ENCODE data around the gene MED8. TPM values are rescaled to one million over a fixed set of nuclear protein-coding genes. Genes with fewer than 3 reads are reported as not detected.
A peak's percentile ranks its signal among the peaks of the same experiment; 100 is the strongest.

The MED8 gene
- total and polyA plus RNA-seq, 2 of the 13 experiments (the other 11 are each of a cell fraction or from before 2014, with no cell fraction given) = 16.9 to 77.4 TPM

DNA sequence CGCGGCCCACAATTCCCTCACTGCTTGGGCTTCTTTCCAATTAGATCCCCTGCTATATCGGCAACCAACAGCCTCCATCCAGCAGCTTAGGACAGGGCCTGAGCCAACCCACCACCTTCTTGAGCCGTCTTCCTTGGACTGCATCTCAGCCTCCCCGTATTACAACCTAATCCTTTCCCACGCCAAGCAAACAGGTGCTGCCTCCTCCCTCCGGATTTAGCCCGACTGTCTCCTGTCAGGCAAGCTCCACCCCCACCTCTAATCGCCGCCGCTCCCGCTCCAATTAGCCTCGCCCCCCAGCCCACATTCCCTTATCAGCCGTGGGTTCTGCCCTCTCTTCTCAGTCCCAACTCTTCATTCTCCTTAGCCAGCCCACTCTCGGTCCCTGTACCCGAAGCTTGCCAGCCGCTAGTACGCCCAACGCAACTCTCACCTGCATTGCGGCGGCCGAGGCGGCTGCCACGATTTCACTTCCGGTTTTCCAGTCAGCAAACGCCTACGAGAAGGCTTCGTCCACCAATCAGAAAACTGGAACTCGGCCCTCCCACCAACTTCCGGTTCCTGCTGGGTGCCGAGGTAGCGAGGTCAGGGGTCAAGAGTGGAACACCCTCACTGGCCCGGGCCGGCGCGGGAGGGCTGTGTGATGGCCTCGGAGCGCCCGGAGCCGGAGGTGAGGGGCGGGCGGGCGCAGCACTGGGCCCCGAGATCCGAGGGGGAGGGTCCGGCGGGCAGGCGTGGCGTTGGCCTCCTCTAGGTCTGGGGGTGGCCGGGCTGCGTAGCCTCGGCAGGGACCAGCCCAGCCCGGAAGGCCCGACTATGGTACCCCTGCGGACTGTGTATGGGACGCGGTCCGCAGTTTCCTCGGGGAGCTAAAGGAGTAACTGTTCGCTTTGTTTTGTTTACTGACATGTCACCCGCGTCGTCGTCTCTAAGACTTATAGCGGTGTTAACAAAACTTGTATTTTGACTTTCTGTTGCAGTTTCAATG, at the start of gene MED8, which contains the start of gene SZT2 (continued):
- TF ChIP-seq ZNF333 (CRISPR knock-in tag; IDR thresholded peaks at IDR 0.05; ENCODE audit: borderline replicate concordance) (no peak), ZNF562 (CRISPR knock-in tag; IDR thresholded peaks at IDR 0.05; ENCODE audit: borderline replicate concordance) (no peak), NFYC (CRISPR knock-in tag; IDR thresholded peaks at IDR 0.05) (peak; percentile 96), NFYB (CRISPR knock-in tag; IDR thresholded peaks at IDR 0.05) (peak; percentile 93), POLR2AphosphoS2 (IDR thresholded peaks at IDR 0.05; ENCODE audit: low read depth, low read length) (no peak), THYN1 (CRISPR knock-in tag; IDR thresholded peaks at IDR 0.05; ENCODE audit: borderline replicate concordance, low read depth) (no peak), MEIS1 (CRISPR knock-in tag; IDR thresholded peaks at IDR 0.05; ENCODE audit: borderline replicate concordance) (no peak), CCDC6 (CRISPR knock-in tag; IDR thresholded peaks at IDR 0.05) (0 out of 2 replicates have a peak, but pooled peaks have one; percentile 21), NR2F6 (IDR thresholded peaks at IDR 0.05) (peak; percentile 88), NR2F6 (CRISPR knock-in tag; IDR thresholded peaks at IDR 0.05) (peak; percentile 96), MAZ (IDR thresholded peaks at IDR 0.05; ENCODE audit: borderline replicate concordance, low read depth, low read length) (no peak), MAZ (CRISPR knock-in tag; IDR thresholded peaks at IDR 0.05; ENCODE audit: low read depth) (peak; percentile 81), RARA (CRISPR knock-in tag; IDR thresholded peaks at IDR 0.05) (peak; percentile 77), ARID2 (CRISPR knock-in tag; IDR thresholded peaks at IDR 0.05; ENCODE audit: borderline replicate concordance) (0 out of 2 replicates have a peak, but pooled peaks have one; percentile 48)
- TF ChIP-seq, protein P1, sequence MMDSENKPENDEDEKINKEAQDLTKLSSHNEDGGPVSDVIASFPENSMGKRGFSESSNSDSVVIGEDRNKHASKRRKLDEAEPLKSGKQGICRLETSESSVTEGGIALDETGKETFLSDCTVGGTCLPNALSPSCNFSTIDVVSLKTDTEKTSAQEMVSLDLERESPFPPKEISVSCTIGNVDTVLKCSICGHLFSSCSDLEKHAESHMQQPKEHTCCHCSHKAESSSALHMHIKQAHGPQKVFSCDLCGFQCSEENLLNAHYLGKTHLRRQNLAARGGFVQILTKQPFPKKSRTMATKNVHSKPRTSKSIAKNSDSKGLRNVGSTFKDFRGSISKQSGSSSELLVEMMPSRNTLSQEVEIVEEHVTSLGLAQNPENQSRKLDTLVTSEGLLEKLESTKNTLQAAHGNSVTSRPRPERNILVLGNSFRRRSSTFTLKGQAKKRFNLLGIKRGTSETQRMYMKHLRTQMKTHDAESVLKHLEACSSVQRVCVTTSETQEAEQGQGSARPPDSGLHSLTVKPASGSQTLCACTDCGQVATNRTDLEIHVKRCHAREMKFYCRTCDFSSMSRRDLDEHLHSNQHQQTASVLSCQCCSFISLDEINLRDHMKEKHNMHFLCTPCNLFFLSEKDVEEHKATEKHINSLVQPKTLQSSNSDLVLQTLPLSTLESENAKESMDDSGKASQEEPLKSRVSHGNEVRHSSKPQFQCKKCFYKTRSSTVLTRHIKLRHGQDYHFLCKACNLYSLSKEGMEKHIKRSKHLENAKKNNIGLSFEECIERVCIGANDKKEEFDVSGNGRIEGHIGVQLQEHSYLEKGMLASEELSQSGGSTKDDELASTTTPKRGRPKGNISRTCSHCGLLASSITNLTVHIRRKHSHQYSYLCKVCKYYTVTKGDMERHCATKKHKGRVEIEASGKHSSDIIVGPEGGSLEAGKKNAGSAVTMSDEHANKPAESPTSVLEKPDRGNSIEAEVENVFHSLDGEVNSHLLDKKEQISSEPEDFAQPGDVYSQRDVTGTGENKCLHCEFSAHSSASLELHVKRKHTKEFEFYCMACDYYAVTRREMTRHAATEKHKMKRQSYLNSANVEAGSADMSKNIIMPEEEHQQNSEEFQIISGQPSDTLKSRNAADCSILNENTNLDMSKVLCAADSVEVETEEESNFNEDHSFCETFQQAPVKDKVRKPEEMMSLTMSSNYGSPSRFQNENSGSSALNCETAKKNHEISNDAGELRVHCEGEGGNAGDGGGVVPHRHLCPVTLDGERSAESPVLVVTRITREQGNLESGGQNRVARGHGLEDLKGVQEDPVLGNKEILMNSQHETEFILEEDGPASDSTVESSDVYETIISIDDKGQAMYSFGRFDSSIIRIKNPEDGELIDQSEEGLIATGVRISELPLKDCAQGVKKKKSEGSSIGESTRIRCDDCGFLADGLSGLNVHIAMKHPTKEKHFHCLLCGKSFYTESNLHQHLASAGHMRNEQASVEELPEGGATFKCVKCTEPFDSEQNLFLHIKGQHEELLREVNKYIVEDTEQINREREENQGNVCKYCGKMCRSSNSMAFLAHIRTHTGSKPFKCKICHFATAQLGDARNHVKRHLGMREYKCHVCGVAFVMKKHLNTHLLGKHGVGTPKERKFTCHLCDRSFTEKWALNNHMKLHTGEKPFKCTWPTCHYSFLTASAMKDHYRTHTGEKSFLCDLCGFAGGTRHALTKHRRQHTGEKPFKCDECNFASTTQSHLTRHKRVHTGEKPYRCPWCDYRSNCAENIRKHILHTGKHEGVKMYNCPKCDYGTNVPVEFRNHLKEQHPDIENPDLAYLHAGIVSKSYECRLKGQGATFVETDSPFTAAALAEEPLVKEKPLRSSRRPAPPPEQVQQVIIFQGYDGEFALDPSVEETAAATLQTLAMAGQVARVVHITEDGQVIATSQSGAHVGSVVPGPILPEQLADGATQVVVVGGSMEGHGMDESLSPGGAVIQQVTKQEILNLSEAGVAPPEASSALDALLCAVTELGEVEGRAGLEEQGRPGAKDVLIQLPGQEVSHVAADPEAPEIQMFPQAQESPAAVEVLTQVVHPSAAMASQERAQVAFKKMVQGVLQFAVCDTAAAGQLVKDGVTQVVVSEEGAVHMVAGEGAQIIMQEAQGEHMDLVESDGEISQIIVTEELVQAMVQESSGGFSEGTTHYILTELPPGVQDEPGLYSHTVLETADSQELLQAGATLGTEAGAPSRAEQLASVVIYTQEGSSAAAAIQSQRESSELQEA (CRISPR knock-in tag; IDR thresholded peaks at IDR 0.05; ENCODE audit: not compliant biosample characterization) = peak; percentile 58
- TF ChIP-seq, protein P2, sequence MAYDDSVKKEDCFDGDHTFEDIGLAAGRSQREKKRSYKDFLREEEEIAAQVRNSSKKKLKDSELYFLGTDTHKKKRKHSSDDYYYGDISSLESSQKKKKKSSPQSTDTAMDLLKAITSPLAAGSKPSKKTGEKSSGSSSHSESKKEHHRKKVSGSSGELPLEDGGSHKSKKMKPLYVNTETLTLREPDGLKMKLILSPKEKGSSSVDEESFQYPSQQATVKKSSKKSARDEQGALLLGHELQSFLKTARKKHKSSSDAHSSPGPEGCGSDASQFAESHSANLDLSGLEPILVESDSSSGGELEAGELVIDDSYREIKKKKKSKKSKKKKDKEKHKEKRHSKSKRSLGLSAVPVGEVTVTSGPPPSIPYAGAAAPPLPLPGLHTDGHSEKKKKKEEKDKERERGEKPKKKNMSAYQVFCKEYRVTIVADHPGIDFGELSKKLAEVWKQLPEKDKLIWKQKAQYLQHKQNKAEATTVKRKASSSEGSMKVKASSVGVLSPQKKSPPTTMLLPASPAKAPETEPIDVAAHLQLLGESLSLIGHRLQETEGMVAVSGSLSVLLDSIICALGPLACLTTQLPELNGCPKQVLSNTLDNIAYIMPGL (CRISPR knock-in tag; IDR thresholded peaks at IDR 0.05; ENCODE audit: borderline replicate concordance in 1 of 2, low read depth in 1 of 2) = peak; percentile 14 to 70; a peak in 3 of 4 replicates

Data from HepG2 (cell line).